Ramos (cell line): ENCODE measurements around the gene C11orf24.
"Not testable (repeated sequence)": the region's sequence is repeated elsewhere in the genome, so short reads cannot be mapped to it uniquely, and the experiment has no call there.

Source experiments
- in situ Hi-C: fragments of 300-500 bp; cut with MboI; formaldehyde crosslinking; loops from one replicate; pipeline ENCODE4 v1.14.3; 2022; ENCODE audit warnings: low sequenced_read_pairs; ENCODE audit not compliant: unreplicated experiment

The C11orf24 gene

GRCh38 chr11:68258363-68258765 is 13.4 kb downstream of the C11orf24 start:
- in situ Hi-C loops: loop anchor here (5.0 to 10.0 kb wide), 3 partner anchors 39 to 186 kb away; no protein-coding TSS in a partner anchor

- in situ Hi-C loops: loop anchor here (5.0 to 10.0 kb wide), 3 partner anchors 40 to 187 kb away; no protein-coding TSS in a partner anchor
Observed at GRCh38 chr11:68257477-68258362, 14.1 kb downstream of the C11orf24 start.

GRCh38 chr11:68256331-68256741 is 15.4 kb downstream of the C11orf24 start:
- in situ Hi-C loops: loop anchor here (5.0 to 10.0 kb wide), 3 partner anchors 41 to 188 kb away; no protein-coding TSS in a partner anchor

GRCh38 chr11:68255526-68255925 is 16.2 kb downstream of the C11orf24 start:
- in situ Hi-C loops: loop anchor here (5.0 to 10.0 kb wide), 3 partner anchors 42 to 189 kb away; no protein-coding TSS in a partner anchor

- in situ Hi-C loops: loop anchor here (10.0 kb wide), 1 partner anchor 190 kb away; no protein-coding TSS in a partner anchor
Observed at GRCh38 chr11:68254421-68254820, 17.4 kb downstream of the C11orf24 start.

- in situ Hi-C loops: loop anchor here (10.0 kb wide), 1 partner anchor 193 kb away; no protein-coding TSS in a partner anchor
Observed at GRCh38 chr11:68251765-68252164, 20.0 kb downstream of the C11orf24 start.

GRCh38 chr11:68244912-68245311 is 26.9 kb downstream of the C11orf24 start:
- in situ Hi-C loops: not testable (repeated sequence)

- in situ Hi-C loops: not testable (repeated sequence)
Observed at GRCh38 chr11:68243847-68244246, 27.9 kb downstream of the C11orf24 start.

GRCh38 chr11:68242616-68243015 is 29.2 kb downstream of the C11orf24 start:
- in situ Hi-C loops: no loop called here

- in situ Hi-C loops: no loop called here
Observed at GRCh38 chr11:68231621-68232020, 40.2 kb downstream of the C11orf24 start.

GRCh38 chr11:68229601-68230000 is 42.2 kb downstream of the C11orf24 start:
- in situ Hi-C loops: no loop called here

- in situ Hi-C loops: no loop called here
Observed at GRCh38 chr11:68226421-68226820, 45.4 kb downstream of the C11orf24 start.

- in situ Hi-C loops: loop anchor here (25.0 kb wide), 1 partner anchor 362 kb away; no protein-coding TSS in a partner anchor
Observed at GRCh38 chr11:68224606-68225005, 47.2 kb downstream of the C11orf24 start.

GRCh38 chr11:68223275-68223674 is 48.5 kb downstream of the C11orf24 start:
- in situ Hi-C loops: loop anchor here (25.0 kb wide), 1 partner anchor 361 kb away; no protein-coding TSS in a partner anchor

- in situ Hi-C loops: loop anchor here (25.0 kb wide), 1 partner anchor 359 kb away; no protein-coding TSS in a partner anchor
Observed at GRCh38 chr11:68221406-68221805, 50.4 kb downstream of the C11orf24 start.

GRCh38 chr11:68216171-68216938 is 55.4 kb downstream of the C11orf24 start:
- in situ Hi-C loops: loop anchor here (25.0 kb wide), 1 partner anchor 354 kb away; no protein-coding TSS in a partner anchor

GRCh38 chr11:68215524-68216170 is 56.1 kb downstream of the C11orf24 start:
- in situ Hi-C loops: loop anchor here (25.0 kb wide), 1 partner anchor 353 kb away; no protein-coding TSS in a partner anchor

GRCh38 chr11:68215087-68215445 is 56.7 kb downstream of the C11orf24 start:
- in situ Hi-C loops: loop anchor here (25.0 kb wide), 1 partner anchor 353 kb away; no protein-coding TSS in a partner anchor

GRCh38 chr11:68214173-68215086 is 57.3 kb downstream of the C11orf24 start:
- in situ Hi-C loops: loop anchor here (25.0 kb wide), 1 partner anchor 352 kb away; no protein-coding TSS in a partner anchor
